Keratinocyte (primary cell): ENCODE results near the gene APMAP.

ENCODE experiments used
- CTCF ChIP-seq, 3 experiments: IDR thresholded peaks in 1 of 3; conservative IDR thresholded peaks in 1 of 3; optimal IDR thresholded peaks in 1 of 3; 2 replicates in 2 of 3; 3 replicates in 1 of 3; pipeline versions ENCODE3 to v1.5.1; 2011; ENCODE audit warnings: low read length in 3 of 3, mild to moderate bottlenecking in 3 of 3, moderate library complexity in 2 of 3, control low read depth in 1 of 3, inconsistent platforms in 1 of 3; ENCODE audit not compliant: insufficient read depth in 2 of 3; ENCODE audit errors: extremely low read depth in 1 of 3
- EZH2 ChIP-seq: IDR thresholded peaks from one replicate; pipeline ENCODE4 v1.6.1; 2012; ENCODE audit warnings: inconsistent platforms, mild to moderate bottlenecking, low read length, moderate library complexity

GRCh38 chr20:25023356-25023755 lies 30.8 kb upstream of the APMAP start:
- TF ChIP-seq CTCF (optimal IDR thresholded peaks at IDR 0.05 in 1 of 3, IDR thresholded peaks at IDR 0.05 in 1 of 3, conservative IDR thresholded peaks at IDR 0.05 in 1 of 3; ENCODE audit: extremely low read depth in 1 of 3, insufficient read depth in 2 of 3, low read length in 3 of 3) (no peak), EZH2 (no peak)
